HepG2 (cell line): Measurements from ENCODE around the gene CCDC33. TPM values are rescaled to one million over a fixed set of nuclear protein-coding genes. Genes with fewer than 3 reads are reported as not detected.
A peak's percentile ranks its signal among the peaks of the same experiment; 100 is the strongest.

Source experiments
- EED ChIP-seq: sonication (generic); formaldehyde crosslinking; IDR thresholded peaks from 2 replicates; pipeline ENCODE4 v1.5.0; 2020; ENCODE audit warnings: mild to moderate bottlenecking, missing genetic modification reagents
- GATAD1 ChIP-seq: IDR thresholded peaks from 2 replicates; pipeline ENCODE4 v1.6.1; 2016; ENCODE audit warnings: missing genetic modification reagents, missing compliant biosample characterization
- HBP1 ChIP-seq: IDR thresholded peaks from 2 replicates; pipeline ENCODE4 v1.6.1; 2016; ENCODE audit warnings: low read depth, control low read depth
- HOXA9 ChIP-seq: sonication (generic); formaldehyde crosslinking; IDR thresholded peaks from 2 replicates; pipeline ENCODE4 v1.8.1; 2022; ENCODE audit warnings: missing genetic modification reagents, mild to moderate bottlenecking, moderate library complexity, borderline replicate concordance
- KDM5A ChIP-seq: fragments of 200-600 bp; sonication (generic); IDR thresholded peaks from 2 replicates; pipeline ENCODE4 v1.7.0; 2018; ENCODE audit warnings: antibody characterized with exemption, mild to moderate bottlenecking, low read length, borderline replicate concordance
- MXI1 ChIP-seq: IDR thresholded peaks from 3 replicates; pipeline ENCODE4 v1.6.1; 2012; ENCODE audit warnings: low read depth, low read length, inconsistent platforms, borderline replicate concordance
- PRDM10 ChIP-seq: sonication (generic); formaldehyde crosslinking; IDR thresholded peaks from 2 replicates; pipeline ENCODE4 v1.4.0; 2020; ENCODE audit warnings: low read depth, missing genetic modification reagents
- REPIN1 ChIP-seq: sonication (generic); formaldehyde crosslinking; IDR thresholded peaks from 2 replicates; pipeline ENCODE4 v1.8.0; 2022; ENCODE audit warnings: missing genetic modification reagents, low read depth, mild to moderate bottlenecking, borderline replicate concordance
- SMARCC2 ChIP-seq: fragments of 450-650 bp; IDR thresholded peaks from 2 replicates; pipeline ENCODE4 v1.6.1; 2017; ENCODE audit warnings: antibody characterized with exemption, mild to moderate bottlenecking
- SP4 ChIP-seq: sonication (generic); formaldehyde crosslinking; IDR thresholded peaks from 2 replicates; pipeline ENCODE4 v1.8.1; 2023; ENCODE audit warnings: mild to moderate bottlenecking, missing genetic modification reagents
- STAT5B ChIP-seq: sonication (generic); formaldehyde crosslinking; IDR thresholded peaks from 2 replicates; pipeline ENCODE4 v1.4.0; 2020; ENCODE audit warnings: missing genetic modification reagents
- ZNF260 ChIP-seq: sonication (generic); formaldehyde crosslinking; IDR thresholded peaks from 2 replicates; pipeline ENCODE4 v1.4.0; 2020; ENCODE audit warnings: missing genetic modification reagents, low read depth, mild to moderate bottlenecking, borderline replicate concordance
- ZNF503 ChIP-seq: sonication (generic); formaldehyde crosslinking; IDR thresholded peaks from 2 replicates; pipeline ENCODE4 v1.4.0; 2020; ENCODE audit warnings: missing genetic modification reagents
- ZNF629 ChIP-seq: sonication (generic); formaldehyde crosslinking; conservative IDR thresholded peaks from 2 replicates; pipeline ENCODE4 v1.5.0; 2020; ENCODE audit warnings: missing genetic modification reagents
- polyA plus RNA-seq, 8 experiments: library from polyadenylated mRNA; depleted of rRNA in 3 of 8; stranded (reverse) in 7 of 8; unstranded in 1 of 8; fragments of >200 nt; fragmentation: Illumina TruSeq in 4 of 8; extraction: Trizol in 4 of 8; gene quantifications; 2 replicates each; pipeline versions ENCODE4 v1.2.1 to v1.2.3, GENCODE V29; 2011 to 2016; ENCODE audit warnings: low read depth in 4 of 8, missing spikeins in 1 of 8, mixed read lengths in 1 of 8; ENCODE audit not compliant: insufficient read depth in 1 of 8
- total RNA-seq, 5 experiments: library from RNA; depleted of rRNA; stranded (reverse); fragments of >200 nt; fragmentation: Illumina TruSeq; extraction: Trizol; gene quantifications; 2 replicates each; pipeline ENCODE4 v1.2.3, GENCODE V29; 2016; ENCODE audit warnings: low read depth in 1 of 5
- TF ChIP-seq, protein P1 (sequence below): sonication (generic); formaldehyde crosslinking; IDR thresholded peaks from 2 replicates; pipeline ENCODE4 v1.5.0; 2020; ENCODE audit warnings: missing genetic modification reagents, mild to moderate bottlenecking, borderline replicate concordance
- TF ChIP-seq, protein P2 (sequence below): sonication (generic); formaldehyde crosslinking; IDR thresholded peaks from 2 replicates; pipeline ENCODE4 v1.8.0; 2022; ENCODE audit warnings: low read depth, missing genetic modification reagents
- TF ChIP-seq, protein P3 (sequence below): sonication (generic); formaldehyde crosslinking; IDR thresholded peaks from 2 replicates; pipeline ENCODE4 v1.4.0; 2020; ENCODE audit warnings: missing genetic modification reagents; ENCODE audit errors: not compliant biosample characterization

Gene CCDC33
- total and polyA plus RNA-seq, 2 of the 13 experiments (the other 11 are each of a cell fraction or from before 2014, with no cell fraction given) = 0.30 TPM; not detected in 1

GRCh38 chr15:74373731-74374647 lies 137.9 kb downstream of the CCDC33 start (continued):
- TF ChIP-seq ZNF260 (CRISPR knock-in tag) = no peak
- TF ChIP-seq ZNF503 (CRISPR knock-in tag) = no peak
- TF ChIP-seq KDM5A = no peak
- peak; percentile 50; the same call in 1 of the 2 replicates for TF ChIP-seq GATAD1 (CRISPR knock-in tag)
- TF ChIP-seq, protein P1, sequence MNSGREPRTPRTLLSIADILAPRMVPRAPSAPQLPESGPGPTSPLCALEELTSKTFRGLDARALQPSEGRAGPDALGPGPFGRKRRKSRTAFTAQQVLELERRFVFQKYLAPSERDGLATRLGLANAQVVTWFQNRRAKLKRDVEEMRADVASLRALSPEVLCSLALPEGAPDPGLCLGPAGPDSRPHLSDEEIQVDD (CRISPR knock-in tag) = no peak
- TF ChIP-seq, protein P2, sequence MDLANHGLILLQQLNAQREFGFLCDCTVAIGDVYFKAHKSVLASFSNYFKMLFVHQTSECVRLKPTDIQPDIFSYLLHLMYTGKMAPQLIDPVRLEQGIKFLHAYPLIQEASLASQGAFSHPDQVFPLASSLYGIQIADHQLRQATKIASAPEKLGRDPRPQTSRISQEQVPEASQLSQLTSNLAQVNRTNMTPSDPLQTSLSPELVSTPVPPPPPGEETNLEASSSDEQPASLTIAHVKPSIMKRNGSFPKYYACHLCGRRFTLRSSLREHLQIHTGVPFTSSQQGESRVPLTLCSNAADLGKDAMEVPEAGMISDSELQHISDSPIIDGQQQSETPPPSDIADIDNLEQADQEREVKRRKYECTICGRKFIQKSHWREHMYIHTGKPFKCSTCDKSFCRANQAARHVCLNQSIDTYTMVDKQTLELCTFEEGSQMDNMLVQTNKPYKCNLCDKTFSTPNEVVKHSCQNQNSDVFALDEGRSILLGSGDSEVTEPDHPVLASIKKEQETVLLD = no peak
- no peak for TF ChIP-seq EED
- TF ChIP-seq SMARCC2 = no peak
- TF ChIP-seq STAT5B = no peak
- TF ChIP-seq MXI1 = peak; percentile 60; the same call in 1 of the 3 replicates
- TF ChIP-seq SP4 (CRISPR knock-in tag) = peak; percentile 78
- peak; percentile 64; the same call in 1 of the 2 replicates for TF ChIP-seq REPIN1 (CRISPR knock-in tag)
- TF ChIP-seq, protein P3, sequence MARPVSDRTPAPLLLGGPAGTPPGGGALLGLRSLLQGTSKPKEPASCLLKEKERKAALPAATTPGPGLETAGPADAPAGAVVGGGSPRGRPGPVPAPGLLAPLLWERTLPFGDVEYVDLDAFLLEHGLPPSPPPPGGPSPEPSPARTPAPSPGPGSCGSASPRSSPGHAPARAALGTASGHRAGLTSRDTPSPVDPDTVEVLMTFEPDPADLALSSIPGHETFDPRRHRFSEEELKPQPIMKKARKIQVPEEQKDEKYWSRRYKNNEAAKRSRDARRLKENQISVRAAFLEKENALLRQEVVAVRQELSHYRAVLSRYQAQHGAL (CRISPR knock-in tag) = no peak
- TF ChIP-seq HBP1 (CRISPR knock-in tag) = no peak
- no peak for TF ChIP-seq ZNF629 (CRISPR knock-in tag)
- TF ChIP-seq HOXA9 = 0 out of 2 replicates have a peak, but pooled peaks have one; percentile 46
- TF ChIP-seq PRDM10 (CRISPR knock-in tag) = no peak
